Gastrocnemius medialis (tissue), 4 donors: ENCODE results near the gene LMLN.

Source experiments
- CTCF ChIP-seq, 5 experiments: fragments of 450-650 bp in 3 of 5; fragments of 200-600 bp in 2 of 5; sonication (generic) in 2 of 5; IDR thresholded peaks in 4 of 5; conservative IDR thresholded peaks in 1 of 5; 1 replicate in 4 of 5; 2 replicates in 1 of 5; pipeline ENCODE4 v1.5.1; 2016 to 2019; ENCODE audit warnings: antibody characterized with exemption in 5 of 5, mild to moderate bottlenecking in 3 of 5, moderate library complexity in 3 of 5
- POLR2A ChIP-seq, 2 donors: fragments of 450-650 bp; IDR thresholded peaks; one replicate each; pipeline ENCODE4 v1.6.1; 2017; ENCODE audit warnings: antibody characterized with exemption in 2 of 2, mild to moderate bottlenecking in 2 of 2, moderate library complexity in 2 of 2

DNA sequence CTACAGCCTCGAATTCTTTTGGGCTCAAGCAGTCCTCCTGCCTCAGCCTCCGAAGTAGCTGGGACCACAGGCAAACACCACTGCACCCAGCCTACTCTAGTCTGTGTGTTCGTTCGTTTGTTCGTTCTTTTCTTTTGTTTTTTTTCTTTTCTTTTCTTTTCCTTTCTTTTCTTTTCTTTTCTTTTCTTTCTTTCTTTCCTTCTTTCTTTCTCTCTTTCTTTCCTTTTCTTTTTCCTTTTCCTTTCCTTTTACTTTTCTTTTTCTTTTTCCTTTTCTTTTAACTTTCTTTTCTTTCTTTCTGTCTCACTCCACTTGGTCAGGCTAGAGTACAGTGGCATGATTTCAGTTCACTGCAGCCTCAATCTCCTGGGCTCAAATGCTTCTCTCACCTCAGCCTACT, 36.8 kb downstream of the LMLN start:
- no peak for TF ChIP-seq CTCF (IDR thresholded peaks at IDR 0.05 in 4 of 5, conservative IDR thresholded peaks at IDR 0.05 in 1 of 5)
- TF ChIP-seq POLR2A (IDR thresholded peaks at IDR 0.05): no peak
